Activated CD4-positive, alpha-beta T cell treated with anti-CD3 and anti-CD28 coated beads, Interleukin-2, amount 50 U/mL, for 16 hours (primary cell): ENCODE data around the gene EOLA1.

Experiments used
- DNase-seq: peaks from one replicate; pipeline ENCODE4 v3.0.0-alpha.2; 2020

EOLA1 gene

GRCh38 chrX:149540621-149541520 is at the start of gene EOLA1:
EOLA1 (plus strand) TSS chrX:149541012; CDS start chrX:149545631, 4,619 bp downstream.
- DNase-seq, result peak; percentile 93

GRCh38 chrX:149491812-149492211 is 49.0 kb upstream of the EOLA1 start:
- no peak for DNase-seq

- DNase-seq, result no peak
These were observed 46.9 kb upstream of the EOLA1 start for GRCh38 chrX:149493567-149494562.

GRCh38 chrX:149494844-149495565 is 45.8 kb upstream of the EOLA1 start:
- no peak for DNase-seq

GRCh38 chrX:149495573-149496071 is 45.2 kb upstream of the EOLA1 start:
- DNase-seq, result no peak

GRCh38 chrX:149497054-149497453 is 43.8 kb upstream of the EOLA1 start:
- no peak for DNase-seq

GRCh38 chrX:149497626-149498025 is 43.2 kb upstream of the EOLA1 start:
- no peak for DNase-seq

GRCh38 chrX:149498767-149499166 is 42.0 kb upstream of the EOLA1 start:
- no peak for DNase-seq

- no peak for DNase-seq
These were observed 41.0 kb upstream of the EOLA1 start for GRCh38 chrX:149499766-149500165.

- DNase-seq, result peak; percentile 28
These were observed 37.9 kb upstream of the EOLA1 start for GRCh38 chrX:149502923-149503322.

GRCh38 chrX:149503446-149503845 is 37.4 kb upstream of the EOLA1 start:
- peak; percentile 83 for DNase-seq

- peak; percentile 82 for DNase-seq
These were observed 36.4 kb upstream of the EOLA1 start for GRCh38 chrX:149504226-149504914.

GRCh38 chrX:149504915-149505651 is 35.7 kb upstream of the EOLA1 start, which contains the start of gene IDS:
IDS (minus strand) TSS chrX:149505306; CDS start chrX:149505137, 169 bp downstream.
- DNase-seq, result peak; percentile 88

GRCh38 chrX:149505671-149506070 is 35.1 kb upstream of the EOLA1 start:
- DNase-seq, result no peak

GRCh38 chrX:149506349-149506748 is 34.5 kb upstream of the EOLA1 start:
- no peak for DNase-seq

- no peak for DNase-seq
These were observed 32.3 kb upstream of the EOLA1 start for GRCh38 chrX:149508467-149508866.

GRCh38 chrX:149510386-149510785 is 30.4 kb upstream of the EOLA1 start:
- no peak for DNase-seq

GRCh38 chrX:149511081-149511480 is 29.7 kb upstream of the EOLA1 start:
- no peak for DNase-seq

GRCh38 chrX:149512225-149512885 is 28.5 kb upstream of the EOLA1 start:
- DNase-seq, result peak; percentile 70

- no peak for DNase-seq
These were observed 26.9 kb upstream of the EOLA1 start for GRCh38 chrX:149513825-149514428.
